Kidney (tissue), 14 donors: ENCODE results near the gene MYO1D. TPM values are rescaled to one million over a fixed set of nuclear protein-coding genes. Genes with fewer than 3 reads are reported as not detected.

Experiments
- DNase-seq, 5 donors: peaks; one replicate each; pipeline ENCODE4 v3.0.0-alpha.2; 2013 to 2020
- FAIRE-seq: peaks from 2 replicates; lab custom pipeline; 2012; peaks lifted over from hg19 to GRCh38; lab: Jason Lieb, UNC
- H3K27ac ChIP-seq, 2 donors: one replicate each; pipeline ENCODE4 v1.7.0; 2013; ENCODE audit warnings: low read depth in 2 of 2, low read length in 2 of 2, inconsistent platforms in 1 of 2
- H3K27me3 ChIP-seq: one replicate; pipeline ENCODE4 v1.7.1; 2013; ENCODE audit warnings: low read length, inconsistent platforms; ENCODE audit not compliant: control insufficient read depth, insufficient read depth
- H3K36me3 ChIP-seq, 3 donors: one replicate each; pipeline versions ENCODE4 v1.7.0 to v1.7.1; 2013; ENCODE audit warnings: low read length in 3 of 3, control low read depth in 1 of 3, inconsistent platforms in 1 of 3; ENCODE audit not compliant: insufficient read depth in 3 of 3, control insufficient read depth in 2 of 3
- H3K4me1 ChIP-seq, 3 donors: one replicate each; pipeline versions ENCODE4 v1.7.0 to v1.7.1; 2013; ENCODE audit warnings: low read length in 3 of 3, inconsistent platforms in 1 of 3, low read depth in 1 of 3; ENCODE audit not compliant: control insufficient read depth in 2 of 3, insufficient read depth in 2 of 3
- H3K4me3 ChIP-seq, 3 donors: one replicate each; pipeline versions ENCODE4 v1.7.0 to v1.8.1; 2013; ENCODE audit warnings: low read length in 3 of 3, control low read depth in 1 of 3, inconsistent platforms in 1 of 3
- H3K9ac ChIP-seq, 3 donors: one replicate each; pipeline versions ENCODE4 v1.7.0 to v1.7.1; 2013; ENCODE audit warnings: low read length in 3 of 3, control low read depth in 1 of 3, inconsistent platforms in 1 of 3
- H3K9me3 ChIP-seq, 3 donors: one replicate each; pipeline versions ENCODE4 v1.7.0 to v1.7.1; 2013; ENCODE audit warnings: low read length in 3 of 3, control low read depth in 1 of 3, inconsistent platforms in 1 of 3; ENCODE audit not compliant: control insufficient read depth in 2 of 3, insufficient read depth in 1 of 3
- intact Hi-C: fragments of 100-400 bp; cut with DNase I; formaldehyde crosslinking; loops from one replicate; pipeline ENCODE4 v1.11.1; 2022
- polyA plus RNA-seq: library from polyadenylated mRNA; stranded (reverse); fragments of 350-450 nt; fragmentation: Illumina TruSeq; extraction: RNeasy Lipid Tissue Mini Kit (QIAGEN cat#74804); gene quantifications from one replicate; pipeline ENCODE4 v1.2.3, GENCODE V29; 2014; ENCODE audit warnings: low read depth, low replicate concordance; ENCODE audit not compliant: insufficient read depth
- total RNA-seq: library from RNA; stranded (reverse); fragmentation: NEBNext Ultra II Directional; extraction: Animal tissue kit (Norgen Biotek cat#: 25700); gene quantifications from one replicate; pipeline ENCODE4 v1.2.1, GENCODE V29; 2021
- TF ChIP-seq, protein P1 (sequence below): IDR thresholded peaks from 3 replicates; pipeline ENCODE4 v1.5.1; 2012; ENCODE audit warnings: mild to moderate bottlenecking, moderate library complexity, borderline replicate concordance; ENCODE audit not compliant: insufficient read depth; ENCODE audit errors: extremely low read depth
- donor health status: control.
- donor health status: control.
- donor health status: control.
- donor health status: control.
- donor health status: control.
- donor health status: DM: yes; HTN: yes; CAD: no.
- donor health status: Normal renal cell carcinoma (clear cell type).

MYO1D gene
- total and polyA plus RNA-seq, 2 donors from 2014 or later = 21.1 to 99.9 TPM

DNA sequence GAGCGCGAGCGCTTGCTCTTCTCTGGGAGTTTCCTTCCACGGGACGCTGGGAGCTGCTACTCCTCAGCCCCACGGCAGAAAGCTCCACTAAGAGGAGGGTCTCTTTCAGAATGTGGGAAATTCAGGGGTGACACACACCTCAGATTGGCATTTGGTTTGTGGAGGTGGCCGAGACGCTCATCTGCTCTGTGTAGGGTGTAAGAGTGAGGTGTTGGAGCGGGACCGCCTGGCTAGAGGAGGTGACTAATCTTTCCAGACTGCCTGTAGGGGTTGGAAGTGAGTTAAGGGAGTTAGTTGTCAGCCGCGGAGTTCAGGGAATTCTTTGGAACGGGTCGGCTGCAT is 431.9 kb downstream of the MYO1D start:
- peak overlapping the region; percentile 75 to 79 (median 77) for H3K9ac ChIP-seq
- FAIRE-seq (no peak), DNase-seq (peak in 3 of 5 donors; percentile 28 to 66 (median 54))
- no peaks in the 10 kb centered on the region for H3K9me3 ChIP-seq
- peak overlapping the region; percentile 75 for H3K27ac ChIP-seq
- peak overlapping the region; percentile 78 to 97 (median 84) for H3K4me3 ChIP-seq
- no peaks in the 10 kb centered on the region for H3K27me3 ChIP-seq
- TF ChIP-seq, protein P1, sequence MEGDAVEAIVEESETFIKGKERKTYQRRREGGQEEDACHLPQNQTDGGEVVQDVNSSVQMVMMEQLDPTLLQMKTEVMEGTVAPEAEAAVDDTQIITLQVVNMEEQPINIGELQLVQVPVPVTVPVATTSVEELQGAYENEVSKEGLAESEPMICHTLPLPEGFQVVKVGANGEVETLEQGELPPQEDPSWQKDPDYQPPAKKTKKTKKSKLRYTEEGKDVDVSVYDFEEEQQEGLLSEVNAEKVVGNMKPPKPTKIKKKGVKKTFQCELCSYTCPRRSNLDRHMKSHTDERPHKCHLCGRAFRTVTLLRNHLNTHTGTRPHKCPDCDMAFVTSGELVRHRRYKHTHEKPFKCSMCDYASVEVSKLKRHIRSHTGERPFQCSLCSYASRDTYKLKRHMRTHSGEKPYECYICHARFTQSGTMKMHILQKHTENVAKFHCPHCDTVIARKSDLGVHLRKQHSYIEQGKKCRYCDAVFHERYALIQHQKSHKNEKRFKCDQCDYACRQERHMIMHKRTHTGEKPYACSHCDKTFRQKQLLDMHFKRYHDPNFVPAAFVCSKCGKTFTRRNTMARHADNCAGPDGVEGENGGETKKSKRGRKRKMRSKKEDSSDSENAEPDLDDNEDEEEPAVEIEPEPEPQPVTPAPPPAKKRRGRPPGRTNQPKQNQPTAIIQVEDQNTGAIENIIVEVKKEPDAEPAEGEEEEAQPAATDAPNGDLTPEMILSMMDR = no peak
- peaks cover 2 to 9% (median 4%) of the 10 kb centered on the region in 3 donors for H3K36me3 ChIP-seq
- intact Hi-C loops = no loop called here
- H3K4me1 ChIP-seq = peaks cover 0 to 7% (median 6%) of the 10 kb centered on the region in 3 donors

DNA sequence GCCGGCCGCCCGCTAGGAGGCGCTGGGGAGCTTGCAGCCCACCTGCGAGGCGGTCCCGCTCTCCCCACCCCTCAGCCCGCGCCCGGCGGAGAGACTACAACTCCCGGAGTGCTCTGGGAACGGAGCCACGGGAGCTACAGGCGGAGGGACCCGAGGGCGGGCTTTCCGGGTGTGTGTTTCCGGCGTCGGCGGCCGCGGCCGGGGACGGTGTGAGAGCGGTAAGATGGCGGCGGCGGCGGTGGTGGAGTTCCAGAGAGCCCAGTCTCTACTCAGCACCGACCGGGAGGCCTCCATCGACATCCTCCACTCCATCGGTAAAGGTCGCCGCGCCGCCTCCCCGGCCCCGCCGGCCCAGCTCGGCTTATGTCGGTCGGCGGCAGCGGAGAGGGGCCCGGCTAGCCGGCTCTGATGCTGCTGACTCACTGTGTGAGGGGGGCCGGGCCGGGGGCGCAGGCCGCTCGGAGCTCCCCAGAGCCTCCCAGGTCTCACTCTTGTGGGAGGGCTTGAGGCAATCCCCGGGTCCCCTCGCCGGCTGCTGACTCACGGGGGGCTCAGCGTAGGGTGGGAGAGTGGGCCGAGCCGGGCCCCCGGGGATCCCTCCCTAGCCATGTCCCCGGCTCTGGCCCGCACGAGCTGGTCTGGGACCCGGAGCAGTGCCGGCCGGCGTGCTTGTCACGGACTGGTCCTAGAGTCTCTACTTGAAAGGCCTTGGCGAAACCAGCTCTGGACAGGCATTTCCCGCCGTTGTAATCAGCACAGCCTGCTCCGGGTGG is 432.4 kb downstream of the MYO1D start, which contains the start of gene PSMD11:
TSS of gene PSMD11 (plus strand) at position 210 of the 773 bp plus-strand sequence. CDS start at position 224, 14 bp downstream.
- DNase-seq = peak; percentile 98 to 99 (median 98)
- H3K27ac ChIP-seq = peak within 1 kb of the TSS; percentile 75
- peak within 1 kb of the TSS; percentile 78 to 97 (median 84) for H3K4me3 ChIP-seq
- intact Hi-C loops = no loop called here
- no peaks in the 10 kb centered on the region for H3K9me3 ChIP-seq
- H3K4me1 ChIP-seq = peaks cover 0 to 7% (median 6%) of the 10 kb centered on the region in 3 donors
- peaks cover 2 to 9% (median 4%) of the 10 kb centered on the region in 3 donors for H3K36me3 ChIP-seq
- FAIRE-seq = peak; percentile 32
- TF ChIP-seq, protein P1 = peak; percentile 79
- H3K27me3 ChIP-seq = no peaks in the 10 kb centered on the region
- H3K9ac ChIP-seq = peak within 1 kb of the TSS; percentile 75 to 79 (median 77)

DNA sequence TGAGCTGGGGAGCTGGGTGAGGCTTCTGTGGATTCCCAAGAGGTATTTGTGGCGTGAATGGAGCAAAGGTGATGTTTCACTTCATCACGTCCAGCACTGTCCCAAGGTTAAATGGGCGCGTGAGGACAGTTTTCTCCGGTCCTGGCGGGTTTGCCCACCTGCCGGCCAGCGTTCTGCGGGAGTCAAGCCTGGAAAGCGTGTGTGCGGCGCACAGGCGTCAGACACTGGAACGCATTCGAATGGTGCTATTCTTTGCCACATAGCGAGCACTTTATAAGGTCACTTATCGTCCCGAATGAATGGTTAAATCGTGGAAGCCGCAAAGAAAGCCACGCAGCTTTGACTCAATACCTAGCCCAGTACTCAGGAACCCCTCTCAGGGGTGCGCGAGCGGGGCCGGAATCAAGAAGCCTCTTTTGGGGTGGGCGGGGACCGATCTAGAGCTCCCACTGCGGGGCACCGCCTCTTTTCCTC is 433.1 kb downstream of the MYO1D start:
- DNase-seq (peak in 1 of 5 donors; percentile 39), FAIRE-seq (no peak)
- peak overlapping the region; percentile 55 to 78 (median 59) for H3K4me3 ChIP-seq
- peak overlapping the region in 2 of 3 donors; percentile 9 to 73 for H3K9ac ChIP-seq
- H3K27me3 ChIP-seq = no peaks in the 10 kb centered on the region
- peaks cover 0 to 7% (median 6%) of the 10 kb centered on the region in 3 donors for H3K4me1 ChIP-seq
- H3K9me3 ChIP-seq = no peaks in the 10 kb centered on the region
- H3K36me3 ChIP-seq = peaks cover 2 to 9% (median 4%) of the 10 kb centered on the region in 3 donors
- peak overlapping the region in 1 of 2 donors; percentile 66 for H3K27ac ChIP-seq
- TF ChIP-seq, protein P1 = no peak
- intact Hi-C loops = no loop called here

Other genes with a start within 250 kb of the MYO1D start
- gene TMEM98, start 51.0 kb upstream of the MYO1D start, total RNA-seq = 57.1 TPM
- 44.0 TPM for gene TMEM98, start 51.0 kb upstream of the MYO1D start, polyA plus RNA-seq
- gene SPACA3, start 114.7 kb upstream of the MYO1D start, total RNA-seq = not detected
- not detected for gene SPACA3, start 114.7 kb upstream of the MYO1D start, polyA plus RNA-seq